ENCODE data around the gene IQSEC1. TPM values are rescaled to one million over a fixed set of nuclear protein-coding genes. Genes with fewer than 3 reads are reported as not detected.

IQSEC1 gene
- total and polyA plus RNA-seq, 2 of the 8 experiments (the other 6 are each of a cell fraction or from before 2014, with no cell fraction given) = 6.8 to 28.8 TPM

- TF ChIP-seq CHD7 (IDR thresholded peaks at IDR 0.05; ENCODE audit: insufficient replicate concordance, low read length) (no peak), TBP (IDR thresholded peaks at IDR 0.05; ENCODE audit: low read depth, low read length) (no peak), SIX5 (IDR thresholded peaks at IDR 0.05; ENCODE audit: low read depth, low read length) (no peak), RXRA (IDR thresholded peaks at IDR 0.05; ENCODE audit: insufficient read depth, low read depth, low read length) (no peak)
Measured at GRCh38 chr3:12859840-12860239, 213.4 kb downstream of the IQSEC1 start (continued).
